ENCODE measurements around the gene MUSTN1.

DNA sequence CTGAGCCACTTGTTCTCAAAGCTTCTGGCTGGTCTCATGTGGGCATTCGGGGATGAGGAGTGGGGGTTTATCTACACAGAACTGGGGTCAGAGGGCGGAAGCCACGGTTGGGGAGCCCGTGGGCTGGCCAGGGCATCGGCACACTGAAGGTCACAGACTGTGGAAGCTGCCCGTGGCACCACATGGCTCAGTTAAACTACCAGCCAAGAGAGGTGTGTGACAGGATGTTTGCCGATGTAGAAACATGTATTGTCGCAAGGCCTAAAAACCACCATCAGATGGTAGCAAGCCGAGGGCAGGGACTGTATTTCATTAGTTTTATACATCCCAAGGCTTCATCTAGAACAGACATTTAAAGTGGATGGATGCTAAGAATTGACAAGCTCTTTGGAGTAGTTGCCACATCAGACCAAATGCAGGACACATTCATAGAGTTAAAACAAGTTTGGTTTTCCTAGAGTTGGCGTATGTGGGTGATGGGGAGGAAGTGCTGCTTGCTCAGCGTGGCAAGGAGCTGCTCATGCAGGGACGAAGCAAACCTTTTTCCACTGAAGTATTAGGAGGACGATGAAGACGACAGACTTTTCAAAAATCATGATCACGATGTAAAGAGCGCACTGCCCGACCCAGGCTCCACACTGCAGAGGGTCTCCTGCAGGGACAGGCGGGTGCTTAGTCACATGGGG, 9.6 kb upstream of the MUSTN1 start:
- TF ChIP-seq, protein P1, sequence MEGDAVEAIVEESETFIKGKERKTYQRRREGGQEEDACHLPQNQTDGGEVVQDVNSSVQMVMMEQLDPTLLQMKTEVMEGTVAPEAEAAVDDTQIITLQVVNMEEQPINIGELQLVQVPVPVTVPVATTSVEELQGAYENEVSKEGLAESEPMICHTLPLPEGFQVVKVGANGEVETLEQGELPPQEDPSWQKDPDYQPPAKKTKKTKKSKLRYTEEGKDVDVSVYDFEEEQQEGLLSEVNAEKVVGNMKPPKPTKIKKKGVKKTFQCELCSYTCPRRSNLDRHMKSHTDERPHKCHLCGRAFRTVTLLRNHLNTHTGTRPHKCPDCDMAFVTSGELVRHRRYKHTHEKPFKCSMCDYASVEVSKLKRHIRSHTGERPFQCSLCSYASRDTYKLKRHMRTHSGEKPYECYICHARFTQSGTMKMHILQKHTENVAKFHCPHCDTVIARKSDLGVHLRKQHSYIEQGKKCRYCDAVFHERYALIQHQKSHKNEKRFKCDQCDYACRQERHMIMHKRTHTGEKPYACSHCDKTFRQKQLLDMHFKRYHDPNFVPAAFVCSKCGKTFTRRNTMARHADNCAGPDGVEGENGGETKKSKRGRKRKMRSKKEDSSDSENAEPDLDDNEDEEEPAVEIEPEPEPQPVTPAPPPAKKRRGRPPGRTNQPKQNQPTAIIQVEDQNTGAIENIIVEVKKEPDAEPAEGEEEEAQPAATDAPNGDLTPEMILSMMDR (IDR thresholded peaks at IDR 0.05) = no peak
- no peak for TF ChIP-seq ZFX (IDR thresholded peaks at IDR 0.05; ENCODE audit: borderline replicate concordance)
